A549 treated with ZK216348 at 1 μM for 4 hours (cell line): ENCODE results near the gene IVL. TPM values are rescaled to one million over a fixed set of nuclear protein-coding genes. Genes with fewer than 3 reads are reported as not detected.

Experiments
- total RNA-seq: library from RNA; stranded (reverse); fragments of 200-300 nt; extraction: Qiagen RNA extraction; gene quantifications from 5 replicates; pipeline ENCODE4 v1.2.3, GENCODE V29; 2022; ENCODE audit warnings: low read depth

Gene IVL
- total RNA-seq: 0.15 TPM in 1 of 5 replicates, not detected in the others

GRCh38 chr1:152907686-152908601, at the start of gene IVL:
IVL (plus strand) TSS chr1:152908546; CDS start chr1:152909798, 1,252 bp downstream.

GRCh38 chr1:152859696-152860095, 48.6 kb upstream of the IVL start, which contains the start of gene LCE7A:
LCE7A (plus strand) TSS chr1:152859996; CDS start chr1:152860698, 702 bp downstream.

GRCh38 chr1:152878042-152878441, 30.3 kb upstream of the IVL start, which contains the start of gene SMCP:
SMCP (plus strand) TSS chr1:152878322; CDS start chr1:152884423, 6,101 bp downstream.

GRCh38 chr1:152946651-152947256, 38.4 kb downstream of the IVL start, which contains the start of gene SPRR5:
SPRR5 (plus strand) TSS chr1:152947206; CDS start chr1:152948555, 1,349 bp downstream.

Other genes with a start within 250 kb of the IVL start
- gene LCE2D, start 245.2 kb upstream of the IVL start, total RNA-seq: not detected in 5 replicates
- gene LCE2C, start 233.3 kb upstream of the IVL start, total RNA-seq: not detected in 5 replicates
- not detected in 5 replicates for gene LCE2B, start 222.4 kb upstream of the IVL start, total RNA-seq
- not detected in 5 replicates for gene LCE2A, start 210.2 kb upstream of the IVL start, total RNA-seq
- not detected in 5 replicates for gene LCE4A, start 200.4 kb upstream of the IVL start, total RNA-seq
- gene KPRP, start 150.5 kb upstream of the IVL start, total RNA-seq: not detected in 5 replicates
- gene LCE1F, start 133.4 kb upstream of the IVL start, total RNA-seq: not detected in 5 replicates
- not detected in 5 replicates for gene LCE1E, start 122.3 kb upstream of the IVL start, total RNA-seq
- not detected in 5 replicates for gene LCE1D, start 111.8 kb upstream of the IVL start, total RNA-seq
- gene LCE1C, start 101.9 kb upstream of the IVL start, total RNA-seq: not detected in 5 replicates
- gene LCE1B, start 96.6 kb upstream of the IVL start, total RNA-seq: not detected in 5 replicates
- not detected in 5 replicates for gene LCE1A, start 81.1 kb upstream of the IVL start, total RNA-seq
- not detected in 5 replicates for gene LCE6A, start 65.7 kb upstream of the IVL start, total RNA-seq
- gene LCE7A, start 48.5 kb upstream of the IVL start, total RNA-seq: not detected in 5 replicates
- not detected in 5 replicates for gene SMCP, start 30.2 kb upstream of the IVL start, total RNA-seq
- not detected in 5 replicates for gene SPRR5, start 38.7 kb downstream of the IVL start, total RNA-seq
- not detected in 5 replicates for gene SPRR4, start 62.1 kb downstream of the IVL start, total RNA-seq
- gene SPRR1A, start 75.5 kb downstream of the IVL start, total RNA-seq: not detected in 5 replicates
- gene SPRR3, start 93.2 kb downstream of the IVL start, total RNA-seq: not detected in 5 replicates
- gene SPRR1B, start 122.7 kb downstream of the IVL start, total RNA-seq: not detected in 5 replicates
- not detected in 5 replicates for gene SPRR2D, start 132.6 kb downstream of the IVL start, total RNA-seq
- not detected in 5 replicates for gene SPRR2A, start 149.0 kb downstream of the IVL start, total RNA-seq
- not detected in 5 replicates for gene SPRR2B, start 163.1 kb downstream of the IVL start, total RNA-seq
- not detected in 5 replicates for gene SPRR2E, start 186.0 kb downstream of the IVL start, total RNA-seq
- not detected in 5 replicates for gene SPRR2F, start 205.0 kb downstream of the IVL start, total RNA-seq
- not detected in 5 replicates for gene SPRR2G, start 242.3 kb downstream of the IVL start, total RNA-seq